H9 (cell line): Measurements from ENCODE around the gene MPG. TPM values are rescaled to one million over a fixed set of nuclear protein-coding genes. Genes with fewer than 3 reads are reported as not detected.

ENCODE experiments used
- DNase-seq: peaks from one replicate; pipeline ENCODE4 v3.0.0-alpha.2; 2017
- H2AFZ ChIP-seq: one replicate; pipeline ENCODE4 v1.6.1; 2013; ENCODE audit warnings: mild to moderate bottlenecking, low read length, control low read depth, moderate library complexity
- H2AK5ac ChIP-seq: 2 replicates; pipeline ENCODE4 v1.6.1; 2013; ENCODE audit warnings: low read length, control low read depth, mixed read lengths; ENCODE audit not compliant: insufficient read length
- H2BK120ac ChIP-seq: one replicate; pipeline ENCODE4 v1.6.1; 2013; ENCODE audit warnings: low read depth, mild to moderate bottlenecking, low read length, control low read depth, inconsistent platforms; ENCODE audit not compliant: poor library complexity, severe bottlenecking
- H2BK12ac ChIP-seq: 2 replicates; pipeline ENCODE4 v1.6.1; 2013; ENCODE audit warnings: low read length, control low read depth, mixed read lengths, low read depth; ENCODE audit not compliant: insufficient read length
- H2BK15ac ChIP-seq: 2 replicates; pipeline ENCODE4 v1.6.1; 2013; ENCODE audit warnings: low read depth, low read length, control low read depth
- H2BK20ac ChIP-seq: one replicate; pipeline ENCODE4 v1.6.1; 2013; ENCODE audit warnings: low read depth, mild to moderate bottlenecking, low read length, control low read depth, inconsistent platforms; ENCODE audit not compliant: poor library complexity, severe bottlenecking
- H2BK5ac ChIP-seq: 2 replicates; pipeline ENCODE4 v1.6.1; 2013; ENCODE audit warnings: low read length, control low read depth, mixed read lengths; ENCODE audit not compliant: insufficient read length
- H3K14ac ChIP-seq: 2 replicates; pipeline ENCODE4 v1.6.1; 2013; ENCODE audit warnings: low read length, control low read depth; ENCODE audit not compliant: insufficient read depth
- H3K18ac ChIP-seq: 2 replicates; pipeline ENCODE4 v1.6.1; 2013; ENCODE audit warnings: low read depth, mild to moderate bottlenecking, mixed read lengths, low read length, control low read depth; ENCODE audit not compliant: insufficient read length
- H3K23ac ChIP-seq: 2 replicates; pipeline ENCODE4 v1.6.1; 2013; ENCODE audit warnings: low read length, control low read depth, mixed read lengths, low read depth; ENCODE audit not compliant: insufficient read length
- H3K23me2 ChIP-seq: 2 replicates; pipeline ENCODE4 v1.6.1; 2013; ENCODE audit warnings: low read depth, mild to moderate bottlenecking, mixed read lengths, low read length, control low read depth; ENCODE audit not compliant: insufficient read length, poor library complexity, severe bottlenecking
- H3K27ac ChIP-seq: 2 replicates; pipeline ENCODE4 v1.5.1; 2013; ENCODE audit warnings: low read length, control low read depth, mixed read lengths, low read depth; ENCODE audit not compliant: insufficient read length
- H3K27me3 ChIP-seq: 2 replicates; pipeline ENCODE4 v1.6.1; 2013; ENCODE audit warnings: low read length, control low read depth, inconsistent platforms; ENCODE audit not compliant: insufficient read depth
- H3K4ac ChIP-seq: 2 replicates; pipeline ENCODE4 v1.6.1; 2013; ENCODE audit warnings: low read depth, mild to moderate bottlenecking, control low read depth, inconsistent platforms, low read length, moderate library complexity
- H3K4me1 ChIP-seq: 2 replicates; pipeline ENCODE4 v1.6.1; 2013; ENCODE audit warnings: low read length, control low read depth, inconsistent platforms; ENCODE audit not compliant: insufficient read depth
- H3K4me2 ChIP-seq: 2 replicates; pipeline ENCODE4 v1.6.1; 2013; ENCODE audit warnings: low read length, control low read depth, mixed read lengths; ENCODE audit not compliant: insufficient read length, insufficient read depth
- H3K56ac ChIP-seq: 2 replicates; pipeline ENCODE4 v1.6.1; 2013; ENCODE audit warnings: low read depth, mild to moderate bottlenecking, mixed read lengths, low read length, control low read depth; ENCODE audit not compliant: insufficient read length
- H3K79me1 ChIP-seq: 2 replicates; pipeline ENCODE4 v1.6.1; 2013; ENCODE audit warnings: low read depth, mild to moderate bottlenecking, moderate library complexity, low read length, control low read depth, inconsistent platforms; ENCODE audit not compliant: insufficient read depth, poor library complexity, severe bottlenecking
- H3K79me2 ChIP-seq: 2 replicates; pipeline ENCODE4 v1.6.1; 2013; ENCODE audit warnings: low read length, control low read depth, inconsistent platforms; ENCODE audit not compliant: insufficient read depth
- H3K9ac ChIP-seq: 2 replicates; pipeline ENCODE4 v1.6.1; 2013; ENCODE audit warnings: low read length, control low read depth, mixed read lengths; ENCODE audit not compliant: insufficient read length; ENCODE audit errors: extremely low read depth
- H3K9me3 ChIP-seq: one replicate; pipeline ENCODE4 v1.6.1; 2013; ENCODE audit warnings: low read depth, low read length, inconsistent platforms; ENCODE audit not compliant: control insufficient read depth
- H3T11ph ChIP-seq: one replicate; pipeline ENCODE4 v1.6.1; 2013; ENCODE audit warnings: mild to moderate bottlenecking, low read length, control low read depth, inconsistent platforms
- H4K20me1 ChIP-seq: one replicate; pipeline ENCODE4 v1.6.1; 2013; ENCODE audit not compliant: control insufficient read depth, insufficient read length, insufficient read depth
- H4K5ac ChIP-seq: 2 replicates; pipeline ENCODE4 v1.6.1; 2013; ENCODE audit warnings: low read depth, mild to moderate bottlenecking, mixed read lengths, low read length, control low read depth; ENCODE audit not compliant: insufficient read length
- H4K8ac ChIP-seq: replicated peaks from 2 replicates; pipeline ENCODE4 v1.6.1; 2013; ENCODE audit warnings: low read length, control low read depth, mixed read lengths, low read depth; ENCODE audit not compliant: insufficient read length
- H4K91ac ChIP-seq: 2 replicates; pipeline ENCODE4 v1.6.1; 2013; ENCODE audit warnings: low read depth, mild to moderate bottlenecking, moderate library complexity, mixed read lengths, low read length, control low read depth; ENCODE audit not compliant: insufficient read length
- H3K27ac Mint-ChIP-seq, 3 experiments: 2 replicates in 2 of 3; 3 replicates in 1 of 3; pipeline ENCODE4 v1.8.0; 2020 to 2021; ENCODE audit warnings: mixed read lengths in 3 of 3, mild to moderate bottlenecking in 1 of 3, moderate library complexity in 1 of 3
- H3K27me3 Mint-ChIP-seq: 2 replicates; pipeline ENCODE4 v1.8.0; 2021; ENCODE audit warnings: low read depth, mild to moderate bottlenecking, moderate library complexity, mixed read lengths
- H3K36me3 Mint-ChIP-seq, 3 experiments: 2 replicates in 2 of 3; 3 replicates in 1 of 3; pipeline ENCODE4 v1.8.0; 2020 to 2021; ENCODE audit warnings: low read depth in 3 of 3, mixed read lengths in 3 of 3; ENCODE audit not compliant: insufficient read depth in 1 of 3
- H3K4me1 Mint-ChIP-seq, 2 experiments: 2 replicates each; pipeline ENCODE4 v1.8.0; 2020; ENCODE audit warnings: mixed read lengths in 2 of 2
- H3K4me3 Mint-ChIP-seq, 2 experiments: 2 replicates in 1 of 2; 3 replicates in 1 of 2; pipeline ENCODE4 v1.8.0; 2020 to 2021; ENCODE audit warnings: mild to moderate bottlenecking in 2 of 2, mixed read lengths in 2 of 2, moderate library complexity in 1 of 2
- H3K9me3 Mint-ChIP-seq, 2 experiments: 2 replicates in 1 of 2; 3 replicates in 1 of 2; pipeline ENCODE4 v1.8.0; 2020; ENCODE audit warnings: mild to moderate bottlenecking in 2 of 2, mixed read lengths in 2 of 2, moderate library complexity in 1 of 2
- CTCF ChIP-seq: fragments of 200-600 bp; sonication (generic); conservative IDR thresholded peaks from 3 replicates; pipeline ENCODE4 v1.8.0; 2021; ENCODE audit warnings: antibody characterized with exemption, mild to moderate bottlenecking
- WGBS: extraction: QIAGEN DNeasy Blood & Tissue Kit; methylation state at CpG from one replicate; pipeline ENCODE4 v1.1.7; 2013; ENCODE audit warnings: missing lambda C conversion rate, low lambda C conversion rate, mixed read lengths; ENCODE audit not compliant: insufficient read length; ENCODE audit errors: extremely low coverage; 5-methylcytosine and 5-hydroxymethylcytosine counted together
- total RNA-seq: library from RNA; stranded (reverse); gene quantifications from 2 replicates; pipeline ENCODE4 v1.2.1, GENCODE V29; 2021

Gene MPG
- total RNA-seq, 1 experiment from 2014 or later, result 39.1 TPM

DNA sequence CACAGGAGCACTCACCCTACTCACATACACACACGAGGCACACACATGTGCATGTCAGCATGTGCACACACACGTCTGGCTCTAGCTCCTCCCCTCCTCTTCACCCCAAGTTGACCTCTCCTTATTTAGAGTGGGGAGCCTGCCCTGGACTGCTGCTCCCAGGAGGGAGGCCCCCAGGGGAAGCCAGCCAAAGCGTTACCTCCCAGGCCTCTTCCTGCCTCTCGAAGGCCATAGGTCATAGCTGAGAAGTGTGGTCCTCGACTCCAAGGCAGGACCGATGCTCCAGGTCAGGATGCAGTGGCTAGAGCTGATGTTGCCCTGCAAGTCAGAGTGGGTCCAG lies 43.4 kb upstream of the MPG start:
- no peaks in the 10 kb centered on the region for H3K27me3 Mint-ChIP-seq
- no peak overlapping the region for H4K5ac ChIP-seq
- no peak for TF ChIP-seq CTCF

More for the DNA sequence above, 43.4 kb upstream of the MPG start:
- no peak overlapping the region for H2BK5ac ChIP-seq
- WGBS, result no CpG with 5 or more reads among the region's 6 CpGs
- no peaks in the 10 kb centered on the region for H3K9me3 ChIP-seq
- DNase-seq, result no peak
- no peaks in the 10 kb centered on the region for H4K20me1 ChIP-seq
- H3K27ac ChIP-seq, result no peak overlapping the region
- no peaks in the 10 kb centered on the region for H3K4me1 ChIP-seq
- H3K27ac Mint-ChIP-seq, result no peak overlapping the region; a peak in 2 of 7 replicates
- no peaks in the 10 kb centered on the region; a peak in 1 of 5 replicates for H3K9me3 Mint-ChIP-seq
- H3K79me1 ChIP-seq, result no peaks in the 10 kb centered on the region
- H2AK5ac ChIP-seq, result no peak overlapping the region
- H2BK12ac ChIP-seq, result no peak overlapping the region
- H3K56ac ChIP-seq, result no peak overlapping the region
- no peak overlapping the region for H3K18ac ChIP-seq
- no peaks in the 10 kb centered on the region for H3K23me2 ChIP-seq
- H3K36me3 Mint-ChIP-seq, result peaks cover 5 to 21% (median 15%) of the 10 kb centered on the region in 3 experiments; a peak in 5 of 7 replicates
- no peak overlapping the region for H4K91ac ChIP-seq
- H3K9ac ChIP-seq, result no peak overlapping the region
- no peak overlapping the region for H3K4me3 Mint-ChIP-seq
- H3T11ph ChIP-seq, result no peak overlapping the region
- no peak overlapping the region for H3K4me2 ChIP-seq
- no peak overlapping the region for H3K23ac ChIP-seq
- H2BK20ac ChIP-seq, result no peak overlapping the region
- H4K8ac ChIP-seq, result no peak overlapping the region
- H2BK15ac ChIP-seq, result no peak overlapping the region
- no peak overlapping the region for H2AFZ ChIP-seq
- no peaks in the 10 kb centered on the region for H3K4me1 Mint-ChIP-seq
- no peaks in the 10 kb centered on the region for H3K27me3 ChIP-seq
- no peak overlapping the region for H2BK120ac ChIP-seq
- H3K79me2 ChIP-seq, result no peaks in the 10 kb centered on the region
- H3K14ac ChIP-seq, result no peak overlapping the region
- no peak overlapping the region for H3K4ac ChIP-seq
